Measurements from ENCODE around the gene CHRNA10. TPM values are rescaled to one million over a fixed set of nuclear protein-coding genes. Genes with fewer than 3 reads are reported as not detected.

CHRNA10 gene
- total RNA-seq, 2 experiments from 2014 or later, result 2.6 to 3.3 TPM

DNA sequence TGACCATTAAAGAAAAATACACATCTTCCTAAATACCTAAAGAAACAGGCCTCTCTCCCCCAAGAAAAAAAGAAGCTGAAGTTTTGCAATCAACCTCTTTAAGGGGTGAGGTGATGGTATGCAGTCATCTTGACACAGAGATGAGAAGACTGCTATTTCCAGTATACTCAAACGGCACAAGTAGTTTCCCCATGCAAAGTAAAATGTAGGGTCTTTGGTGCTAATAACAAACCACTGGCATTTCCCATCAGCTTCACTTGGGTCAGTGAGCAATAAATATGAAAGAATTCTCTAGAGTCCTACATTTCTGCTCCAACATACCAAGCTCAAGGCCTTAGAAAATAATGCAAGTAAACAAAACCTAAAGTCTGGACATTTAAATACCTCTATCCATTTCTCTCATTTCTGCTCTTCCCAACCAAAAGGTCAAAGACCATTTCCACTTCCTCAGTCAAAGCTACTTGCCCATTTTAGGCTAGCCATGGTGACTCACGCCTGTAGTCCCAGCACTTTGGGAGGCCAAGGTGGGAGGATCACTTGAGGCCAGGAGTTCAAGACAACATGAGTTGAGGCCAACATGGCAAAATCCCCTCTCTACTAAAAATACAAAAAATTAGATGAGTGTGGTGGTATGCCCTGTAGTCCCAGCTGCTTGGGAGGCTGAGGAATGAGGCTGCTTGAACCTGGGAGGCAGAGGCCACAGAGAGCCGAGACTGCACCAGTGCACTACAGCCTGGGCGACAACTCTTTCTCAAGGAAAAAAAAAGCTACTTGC is 39.5 kb upstream of the CHRNA10 start:
- Histone ChIP-seq H3K27ac (ENCODE audit: low read depth, low read length, poor library complexity, severe bottlenecking) (no peak overlapping the region), H3K36me3 (ENCODE audit: insufficient read depth, low read length) (peaks cover 96% of the 10 kb centered on the region), H3K9me3 (ENCODE audit: low read length) (no peaks in the 10 kb centered on the region), H3K4me2 (ENCODE audit: low read length) (no peak overlapping the region), H2AFZ (ENCODE audit: low read length) (no peak overlapping the region), H4K20me1 (ENCODE audit: insufficient read depth, low read length) (no peaks in the 10 kb centered on the region), H3K79me2 (ENCODE audit: insufficient read depth, low read depth, low read length) (no peaks in the 10 kb centered on the region), H3K9me2 (ENCODE audit: insufficient read depth, low read length) (no peaks in the 10 kb centered on the region), H3K4me3 (ENCODE audit: low read depth, low read length, poor library complexity, severe bottlenecking) (no peak overlapping the region), H3K4me1 (ENCODE audit: insufficient read depth, low read length, poor library complexity, severe bottlenecking) (no peaks in the 10 kb centered on the region)
- ChIA-PET CTCF (ENCODE audit: unreplicated experiment) (no interaction called here), POLR2A (interaction anchor here (0.6 to 1.7 kb wide), 4 partner anchors 9 to 47 kb away, joined by 3 to 6 read pairs (median 4); no protein-coding TSS in a partner anchor)
- intact Hi-C loops (cut with micrococcal nuclease; ENCODE audit: unreplicated experiment), result loop anchor here (5.0 kb wide), 1 partner anchor 42 kb away; no protein-coding TSS in a partner anchor
- BruUV-seq (replicated peaks), result no TSS peak
- no peak for TF ChIP-seq EZH2phosphoT487 (IDR thresholded peaks at IDR 0.05; ENCODE audit: borderline replicate concordance, low read depth, low read length)
- TF ChIP-seq, protein P1, sequence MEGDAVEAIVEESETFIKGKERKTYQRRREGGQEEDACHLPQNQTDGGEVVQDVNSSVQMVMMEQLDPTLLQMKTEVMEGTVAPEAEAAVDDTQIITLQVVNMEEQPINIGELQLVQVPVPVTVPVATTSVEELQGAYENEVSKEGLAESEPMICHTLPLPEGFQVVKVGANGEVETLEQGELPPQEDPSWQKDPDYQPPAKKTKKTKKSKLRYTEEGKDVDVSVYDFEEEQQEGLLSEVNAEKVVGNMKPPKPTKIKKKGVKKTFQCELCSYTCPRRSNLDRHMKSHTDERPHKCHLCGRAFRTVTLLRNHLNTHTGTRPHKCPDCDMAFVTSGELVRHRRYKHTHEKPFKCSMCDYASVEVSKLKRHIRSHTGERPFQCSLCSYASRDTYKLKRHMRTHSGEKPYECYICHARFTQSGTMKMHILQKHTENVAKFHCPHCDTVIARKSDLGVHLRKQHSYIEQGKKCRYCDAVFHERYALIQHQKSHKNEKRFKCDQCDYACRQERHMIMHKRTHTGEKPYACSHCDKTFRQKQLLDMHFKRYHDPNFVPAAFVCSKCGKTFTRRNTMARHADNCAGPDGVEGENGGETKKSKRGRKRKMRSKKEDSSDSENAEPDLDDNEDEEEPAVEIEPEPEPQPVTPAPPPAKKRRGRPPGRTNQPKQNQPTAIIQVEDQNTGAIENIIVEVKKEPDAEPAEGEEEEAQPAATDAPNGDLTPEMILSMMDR (conservative IDR thresholded peaks at IDR 0.05; ENCODE audit: low read length), result no peak
- no peak for DNase-seq (ENCODE audit: low spot score)

DNA sequence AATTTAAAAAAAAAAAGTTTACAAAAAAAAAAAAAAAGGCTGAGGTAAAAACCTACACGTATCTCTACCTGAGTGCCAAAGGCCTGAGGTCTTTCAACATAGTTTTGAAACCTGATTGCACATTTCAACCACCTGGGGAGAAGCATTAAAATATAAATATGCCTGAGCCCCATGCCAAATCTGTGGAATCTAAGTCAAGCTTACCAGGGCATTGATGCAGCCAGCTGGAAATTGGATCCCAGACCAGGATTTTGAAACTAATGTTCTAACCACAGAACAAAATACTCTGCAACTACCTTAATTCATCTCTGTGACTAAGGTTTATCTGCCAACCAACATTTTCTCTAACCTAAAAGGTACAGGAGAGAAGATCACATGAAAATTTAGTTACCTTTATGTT is 38.8 kb upstream of the CHRNA10 start:
- CTCF ChIA-PET (ENCODE audit: unreplicated experiment), result no interaction called here
- H3K36me3 ChIP-seq (ENCODE audit: insufficient read depth, low read length), result peaks cover 96% of the 10 kb centered on the region
- no peaks in the 10 kb centered on the region for H3K4me1 ChIP-seq (ENCODE audit: insufficient read depth, low read length, poor library complexity, severe bottlenecking)
- no peaks in the 10 kb centered on the region for H3K9me3 ChIP-seq (ENCODE audit: low read length)
- no peak for DNase-seq (ENCODE audit: low spot score)
- no peak for TF ChIP-seq EZH2phosphoT487 (IDR thresholded peaks at IDR 0.05; ENCODE audit: borderline replicate concordance, low read depth, low read length)
- TF ChIP-seq, protein P1 (conservative IDR thresholded peaks at IDR 0.05; ENCODE audit: low read length), result no peak
- intact Hi-C loops (cut with micrococcal nuclease; ENCODE audit: unreplicated experiment), result loop anchor here (5.0 kb wide), 1 partner anchor 42 kb away; no protein-coding TSS in a partner anchor
- H3K27ac ChIP-seq (ENCODE audit: low read depth, low read length, poor library complexity, severe bottlenecking), result no peak overlapping the region
- no TSS peak for BruUV-seq (replicated peaks)
- no peaks in the 10 kb centered on the region for H4K20me1 ChIP-seq (ENCODE audit: insufficient read depth, low read length)
- H3K4me2 ChIP-seq (ENCODE audit: low read length), result no peak overlapping the region
- H3K9me2 ChIP-seq (ENCODE audit: insufficient read depth, low read length), result no peaks in the 10 kb centered on the region
- POLR2A ChIA-PET, result interaction anchor here (0.6 to 1.7 kb wide), 3 partner anchors 9 to 48 kb away, joined by 3 to 5 read pairs (median 4); no protein-coding TSS in a partner anchor
- no peak overlapping the region for H2AFZ ChIP-seq (ENCODE audit: low read length)
- no peak overlapping the region for H3K4me3 ChIP-seq (ENCODE audit: low read depth, low read length, poor library complexity, severe bottlenecking)
- no peaks in the 10 kb centered on the region for H3K79me2 ChIP-seq (ENCODE audit: insufficient read depth, low read depth, low read length)

DNA sequence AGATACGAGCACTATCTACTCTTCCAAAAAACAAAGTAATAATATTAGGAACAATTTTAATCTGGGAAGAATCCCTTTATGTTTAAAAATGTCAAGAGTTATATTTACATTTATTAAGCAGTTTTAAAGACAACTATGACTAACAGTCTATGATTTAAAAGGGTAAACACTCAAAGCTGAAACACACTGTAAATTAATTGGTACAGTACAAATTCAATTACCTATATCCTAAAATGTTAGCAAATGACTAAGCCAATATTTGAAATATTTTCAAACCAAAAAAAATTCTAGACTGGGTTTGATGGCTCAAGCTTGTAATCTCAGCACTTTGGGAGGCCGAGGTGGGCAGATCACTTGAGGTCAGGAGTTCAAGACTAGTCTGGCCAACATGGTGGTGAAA is 36.0 kb upstream of the CHRNA10 start:
- Histone ChIP-seq H2AFZ (ENCODE audit: low read length) (no peak overlapping the region), H3K4me1 (ENCODE audit: insufficient read depth, low read length, poor library complexity, severe bottlenecking) (no peaks in the 10 kb centered on the region), H3K4me2 (ENCODE audit: low read length) (no peak overlapping the region), H3K27ac (ENCODE audit: low read depth, low read length, poor library complexity, severe bottlenecking) (no peak overlapping the region), H3K79me2 (ENCODE audit: insufficient read depth, low read depth, low read length) (no peaks in the 10 kb centered on the region), H3K4me3 (ENCODE audit: low read depth, low read length, poor library complexity, severe bottlenecking) (no peak overlapping the region), H3K9me2 (ENCODE audit: insufficient read depth, low read length) (no peaks in the 10 kb centered on the region), H3K36me3 (ENCODE audit: insufficient read depth, low read length) (peaks cover 96% of the 10 kb centered on the region), H3K9me3 (ENCODE audit: low read length) (no peaks in the 10 kb centered on the region), H4K20me1 (ENCODE audit: insufficient read depth, low read length) (no peaks in the 10 kb centered on the region)
- BruUV-seq (replicated peaks), result no TSS peak
- no peak for DNase-seq (ENCODE audit: low spot score)
- ChIA-PET CTCF (ENCODE audit: unreplicated experiment) (no interaction called here), POLR2A (interaction anchor here (1.3 kb wide), 1 partner anchor 12 kb away, joined by 3 read pairs; no protein-coding TSS in a partner anchor)
- TF ChIP-seq EZH2phosphoT487 (IDR thresholded peaks at IDR 0.05; ENCODE audit: borderline replicate concordance, low read depth, low read length), result no peak
- TF ChIP-seq, protein P1 (conservative IDR thresholded peaks at IDR 0.05; ENCODE audit: low read length), result no peak
- intact Hi-C loops (cut with micrococcal nuclease; ENCODE audit: unreplicated experiment), result no loop called here

All from OCI-LY7 (cell line).